ENCODE measurements around the gene USP6NL.
"Not testable (repeated sequence)": the region's sequence is repeated elsewhere in the genome, so short reads cannot be mapped to it uniquely, and the experiment has no call there.

Gene USP6NL

DNA sequence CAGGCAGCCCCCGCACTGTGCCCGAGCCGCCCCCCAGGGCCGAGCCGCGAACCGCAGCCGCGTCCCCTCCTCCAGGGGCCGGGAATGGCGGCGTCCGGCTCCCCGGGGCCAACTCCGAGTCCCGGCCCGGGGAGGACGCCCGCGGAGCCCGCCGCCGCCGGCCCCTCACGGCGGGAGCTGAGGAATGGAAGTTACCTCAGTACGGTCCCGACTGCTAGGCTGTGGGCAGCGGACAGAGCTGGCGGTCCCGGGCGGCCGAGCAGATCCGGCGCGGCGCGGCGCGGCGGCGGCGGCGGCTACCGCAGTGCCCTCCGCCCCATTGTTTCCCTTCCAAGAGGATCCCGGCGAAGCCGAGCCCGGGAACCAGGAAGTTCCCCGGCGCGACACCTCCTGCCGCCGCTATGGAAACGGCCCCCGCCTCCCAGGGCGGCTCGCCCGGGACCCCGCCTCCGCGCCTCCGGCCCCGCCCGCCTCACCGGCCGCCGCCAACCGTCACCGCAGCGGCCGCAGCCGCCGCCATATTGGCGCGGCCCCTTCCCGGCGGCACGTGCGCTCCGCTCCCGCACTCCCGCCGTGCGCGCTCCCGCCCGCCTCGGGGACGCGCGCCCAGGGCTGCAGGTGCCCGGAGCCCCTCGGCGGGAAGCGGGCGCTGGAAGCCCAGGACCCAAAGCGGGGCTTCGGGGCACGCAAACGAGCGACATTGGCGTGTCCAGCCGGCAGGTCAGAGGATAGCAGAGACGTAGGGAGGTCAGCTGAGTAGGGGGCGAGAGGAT is at the start of gene USP6NL:
Gene USP6NL (minus strand): TSS at position 403 of the 773 bp plus-strand sequence. CDS start 14,016 bp downstream, outside the sequence.
- DNase-seq: peak; percentile 66

DNA sequence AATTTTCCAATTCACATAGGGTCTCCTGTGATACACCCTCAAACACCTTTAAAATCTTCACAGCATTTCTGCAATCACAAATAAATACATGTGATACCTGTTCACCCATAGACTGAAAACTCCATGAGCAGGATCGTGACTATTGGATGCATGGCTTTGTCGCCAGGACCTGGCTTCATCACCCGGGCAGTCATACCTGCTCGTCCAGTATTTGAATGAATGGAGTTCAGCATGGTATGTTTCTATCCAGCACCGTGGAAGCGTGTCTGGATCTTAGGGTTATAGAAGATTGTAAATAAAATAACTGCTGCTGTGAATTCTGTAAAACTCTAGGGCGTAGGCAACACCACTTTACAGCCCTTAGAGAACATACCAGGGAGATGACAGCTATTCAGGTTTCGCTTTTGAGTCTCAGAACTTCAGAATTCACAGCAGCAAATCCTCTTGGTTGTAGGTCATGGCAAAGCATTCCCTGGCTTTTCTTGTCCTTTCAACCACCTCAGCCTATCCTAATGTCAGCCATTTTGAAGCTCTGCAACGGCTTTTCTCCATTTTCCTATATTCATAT is 47.4 kb upstream of the USP6NL start:
- DNase-seq: no peak

DNA sequence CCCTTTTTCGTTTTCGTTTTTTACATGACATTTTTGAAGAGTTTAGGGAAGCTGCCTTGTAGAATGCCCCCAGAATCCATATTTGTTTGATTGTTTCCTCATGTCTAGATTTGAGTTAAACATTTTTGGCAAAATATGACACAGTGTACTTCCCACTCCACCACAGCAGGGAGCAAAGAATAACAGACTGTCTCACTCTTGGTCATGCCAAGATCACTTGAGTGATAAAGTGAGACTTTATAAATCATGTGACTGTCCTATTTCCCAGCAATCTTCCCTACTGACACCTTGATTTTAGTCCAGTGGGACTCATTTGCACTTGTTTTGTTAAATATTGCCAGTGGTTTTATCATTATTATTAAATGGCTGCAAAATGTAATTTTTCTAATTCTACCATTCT is 44.4 kb upstream of the USP6NL start:
- DNase-seq: no peak

DNA sequence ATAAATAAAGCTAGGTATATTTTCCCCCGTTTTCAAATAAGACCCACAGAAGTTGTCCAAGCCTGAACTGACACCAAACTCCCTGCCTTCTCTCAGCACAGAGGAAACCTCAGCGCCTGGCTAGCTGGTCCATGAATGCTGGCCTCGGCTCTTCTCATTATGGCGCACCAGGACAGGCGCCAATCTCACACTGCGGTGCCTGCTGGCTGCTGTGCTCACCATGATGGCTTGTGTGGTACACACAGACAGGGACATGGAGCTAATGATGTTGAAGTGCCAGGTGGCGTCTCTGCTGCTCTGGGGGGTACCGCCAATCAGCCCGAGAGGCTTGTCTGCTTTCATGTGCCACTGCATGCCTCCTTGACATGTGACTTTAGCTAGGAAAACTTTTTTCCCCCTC is 43.2 kb upstream of the USP6NL start:
- no peak for DNase-seq

DNA sequence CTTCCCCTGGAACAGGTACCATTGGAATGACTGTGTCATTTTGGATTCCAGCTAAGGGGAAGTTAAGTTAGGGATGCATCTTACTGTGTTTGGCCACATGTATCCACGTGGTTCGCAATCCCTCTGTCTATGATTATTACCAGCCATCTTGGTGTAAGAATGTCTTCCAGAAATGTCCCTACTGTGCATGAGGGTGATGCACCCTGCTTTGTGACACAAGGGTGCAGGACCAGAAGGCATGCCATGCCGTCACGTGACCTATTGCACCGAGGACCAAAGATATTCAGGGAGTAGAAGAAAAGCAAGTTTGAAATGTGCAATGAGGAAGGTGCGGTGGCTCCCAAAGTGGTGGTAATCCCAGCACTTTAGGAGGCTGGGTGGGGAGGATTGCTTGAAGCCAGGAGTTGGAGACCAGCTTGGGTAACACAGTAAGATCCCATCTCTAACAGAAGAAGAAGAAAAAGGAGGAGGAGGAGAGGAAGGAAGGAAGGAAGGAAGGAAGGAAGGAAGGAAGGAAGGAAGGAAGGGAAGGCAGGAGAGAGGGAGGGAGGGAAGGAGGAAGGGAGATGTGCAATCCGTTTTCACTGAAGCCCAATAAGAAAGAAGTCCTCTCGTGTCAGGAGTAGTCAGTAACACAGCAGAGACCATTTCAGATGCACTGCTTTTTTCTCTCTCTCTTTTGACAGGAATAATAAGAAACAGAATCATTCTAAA is 42.5 kb upstream of the USP6NL start:
- no peak for DNase-seq

DNA sequence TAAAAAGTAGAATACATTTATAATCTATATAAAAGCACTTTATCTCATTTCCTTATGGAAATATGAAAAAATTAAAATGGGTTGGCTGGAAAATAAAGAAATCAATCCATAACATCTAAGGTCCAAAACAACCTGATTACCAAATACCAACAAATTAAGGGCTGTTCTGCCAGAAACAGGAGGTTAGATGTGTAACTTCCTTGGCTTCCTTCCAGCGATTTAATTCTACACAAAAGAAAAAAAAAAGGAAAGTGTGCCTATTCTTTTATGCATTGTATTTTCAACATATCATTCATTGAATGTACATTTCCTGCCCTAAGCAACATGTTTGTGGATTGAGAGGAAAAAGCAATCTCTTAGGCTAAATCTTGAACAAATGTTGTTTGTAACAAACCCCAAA is 36.2 kb upstream of the USP6NL start:
- DNase-seq: no peak

DNA sequence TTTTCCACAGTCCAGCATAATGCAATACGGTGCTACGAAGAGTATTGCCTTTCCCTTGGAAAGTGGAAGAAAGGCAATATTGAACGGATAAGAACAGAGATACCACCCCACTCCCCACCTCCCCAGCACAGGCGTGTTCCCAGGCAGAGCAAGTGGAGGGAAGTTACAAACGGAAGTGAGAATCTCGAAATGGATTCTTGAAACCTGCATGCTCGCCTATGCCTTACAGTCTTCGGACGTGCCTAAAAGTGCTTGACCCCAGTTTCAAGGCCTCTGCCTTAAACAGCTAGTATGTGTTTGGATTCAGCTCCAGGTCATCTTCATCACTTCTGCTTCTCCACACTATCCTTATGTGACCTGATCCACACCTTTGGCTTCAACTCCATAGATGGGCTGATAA is 35.0 kb upstream of the USP6NL start:
- DNase-seq: no peak

DNA sequence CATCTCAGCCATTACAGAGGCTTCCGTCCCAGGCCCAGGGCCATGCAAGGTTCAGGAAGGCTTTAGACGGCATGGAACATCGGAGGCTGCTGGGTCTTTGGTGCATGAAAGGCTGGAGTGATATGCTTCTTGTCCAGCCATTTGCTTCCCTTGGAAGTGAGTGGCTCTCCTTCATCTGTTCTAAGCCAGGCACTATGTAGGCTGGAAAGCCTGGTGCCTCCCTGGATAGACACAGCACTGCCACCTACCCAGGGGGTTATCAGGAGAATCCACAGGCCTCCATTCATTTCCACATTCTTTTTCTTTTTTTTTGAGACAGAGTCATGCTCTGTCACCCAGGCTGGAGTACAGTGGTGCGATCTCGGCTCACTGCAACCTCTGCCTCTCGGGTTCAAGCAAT is 31.6 kb upstream of the USP6NL start:
- no peak for DNase-seq

DNA sequence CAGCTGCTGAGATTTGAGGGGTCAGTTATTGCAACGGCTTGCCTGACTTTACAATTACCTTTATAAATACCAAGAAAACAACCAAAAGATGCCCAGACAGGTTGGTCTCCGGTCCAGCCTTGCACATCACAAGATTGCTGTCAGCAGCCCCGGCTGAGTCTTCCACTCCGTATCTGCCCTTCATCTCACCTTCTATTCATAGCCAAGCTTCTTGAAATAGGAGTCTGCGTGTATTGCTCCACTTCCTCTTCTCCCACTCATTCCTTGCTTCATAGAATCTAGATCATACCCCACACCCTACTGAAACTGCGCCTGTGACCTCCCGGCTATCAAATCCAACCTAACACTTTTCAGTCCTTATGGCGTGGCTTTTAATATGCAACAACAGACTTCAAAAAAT is 31.1 kb upstream of the USP6NL start:
- no peak for DNase-seq

DNA sequence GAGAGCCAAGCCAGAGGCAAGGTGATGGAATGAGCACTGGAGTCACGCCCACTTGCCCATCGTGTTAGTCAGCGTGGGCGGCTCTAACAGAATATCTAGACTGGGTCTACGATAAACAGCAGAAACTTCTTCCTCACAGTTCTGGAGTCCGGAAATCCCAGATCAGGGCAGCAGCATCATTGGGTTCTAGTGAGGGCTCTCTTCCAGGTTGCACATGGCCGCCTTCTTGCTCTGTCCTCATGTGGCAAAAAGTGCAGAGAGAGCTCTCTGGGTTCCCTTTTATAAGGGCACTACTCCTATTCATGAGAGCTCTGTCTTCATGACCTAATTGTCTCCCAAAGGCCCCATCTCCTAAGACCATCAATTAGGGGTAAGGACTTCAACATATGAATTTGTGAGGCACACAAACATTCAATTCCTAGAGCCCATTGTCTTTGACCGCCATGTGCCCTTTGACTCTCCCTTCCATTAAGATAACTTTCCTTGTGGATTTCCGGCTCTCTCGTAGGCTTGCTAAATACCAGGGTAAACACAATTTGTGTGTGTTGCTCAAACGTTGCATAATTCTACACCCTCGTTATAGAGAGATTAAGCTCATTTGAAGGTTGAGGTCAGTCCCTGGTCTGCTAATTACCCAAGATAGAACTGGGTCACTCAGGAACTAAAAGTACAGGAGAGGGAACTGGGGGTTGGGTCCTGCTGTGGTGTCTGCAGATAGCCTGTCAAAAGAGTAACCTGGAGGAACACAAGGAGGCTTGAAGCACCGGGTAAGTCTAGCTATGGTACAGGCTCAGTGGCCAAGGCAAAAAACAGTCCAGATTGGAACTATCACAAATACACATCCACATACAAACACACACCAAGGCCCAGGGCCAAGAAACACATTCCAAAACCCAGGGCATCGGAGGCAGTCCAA is 28.7 kb upstream of the USP6NL start:
- DNase-seq: no peak

DNA sequence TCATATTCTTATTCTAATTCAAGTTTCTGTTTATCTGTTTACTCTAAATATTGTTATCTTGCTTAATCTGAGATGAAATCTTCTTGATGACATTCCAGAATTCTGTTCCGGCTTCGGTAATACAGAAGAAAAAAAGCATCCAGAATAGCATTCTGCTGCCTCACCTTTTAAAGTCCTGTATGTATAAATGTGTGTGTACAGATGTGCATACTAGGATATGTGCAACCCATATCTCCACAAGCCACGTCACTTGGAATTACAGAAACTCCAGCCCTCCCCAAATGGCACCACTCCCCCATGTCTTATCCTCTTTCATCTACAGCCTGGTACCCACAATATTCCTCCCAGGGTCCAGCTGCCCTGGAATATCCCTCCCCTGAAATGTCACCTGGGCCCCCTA is 27.9 kb upstream of the USP6NL start:
- no peak for DNase-seq

DNA sequence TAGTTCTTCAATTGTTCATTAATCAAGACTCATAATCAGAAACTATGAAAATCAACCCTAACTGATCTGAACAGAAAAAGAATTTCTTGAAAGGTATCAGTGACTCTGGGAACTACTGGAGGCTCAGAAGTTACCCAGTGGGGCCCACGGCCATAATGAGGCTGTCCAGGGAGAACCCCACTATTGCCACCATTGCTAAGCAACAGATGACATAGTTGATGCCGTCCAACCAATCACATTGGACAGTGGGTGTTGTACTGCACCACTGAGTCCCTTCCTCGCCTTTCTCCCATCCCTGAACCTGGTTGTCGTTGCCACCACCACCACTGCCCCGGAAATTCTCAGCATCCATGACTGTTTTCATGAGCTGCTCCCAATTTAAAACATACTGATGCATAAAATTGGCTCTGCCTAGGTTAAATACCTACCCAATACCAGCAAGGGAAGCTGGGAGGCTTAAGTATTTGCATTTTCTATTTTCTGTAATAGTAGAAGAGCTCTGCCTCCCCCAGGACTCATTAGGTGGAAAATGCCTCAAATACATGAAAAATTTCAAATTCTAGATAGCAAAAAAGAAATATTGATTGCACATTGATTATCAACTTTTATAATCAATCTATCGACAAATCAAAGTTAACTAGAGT is 26.7 kb upstream of the USP6NL start:
- DNase-seq: no peak

DNA sequence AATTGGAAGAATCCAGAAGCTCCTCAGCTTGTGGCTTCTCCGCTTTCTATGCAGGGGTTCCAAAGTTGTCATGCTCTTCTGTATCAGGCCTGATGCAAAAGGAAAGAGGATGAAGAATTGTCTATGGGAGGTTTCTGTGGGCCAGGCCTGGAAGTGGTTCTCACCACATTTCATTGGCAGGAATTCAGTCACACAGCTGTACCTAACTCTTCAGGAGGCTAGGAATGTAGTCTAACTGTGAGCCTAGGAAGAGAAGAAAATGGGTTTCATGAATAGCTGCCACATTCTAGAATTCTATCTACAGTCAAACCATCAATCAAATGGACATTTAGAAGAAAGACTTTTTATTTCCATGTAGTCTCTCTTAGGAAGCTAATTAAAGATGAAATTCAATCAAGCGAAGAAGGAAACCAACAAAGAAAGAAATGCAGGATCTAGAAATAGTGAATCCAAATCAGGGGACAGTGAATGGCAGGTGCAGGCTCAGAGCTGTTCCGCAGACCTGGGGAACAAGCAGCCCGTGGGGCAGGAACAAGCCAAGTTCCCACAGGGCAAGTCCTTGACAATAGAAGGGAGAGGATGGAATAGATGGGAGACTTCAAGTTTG is 25.4 kb upstream of the USP6NL start:
- DNase-seq: no peak

DNA sequence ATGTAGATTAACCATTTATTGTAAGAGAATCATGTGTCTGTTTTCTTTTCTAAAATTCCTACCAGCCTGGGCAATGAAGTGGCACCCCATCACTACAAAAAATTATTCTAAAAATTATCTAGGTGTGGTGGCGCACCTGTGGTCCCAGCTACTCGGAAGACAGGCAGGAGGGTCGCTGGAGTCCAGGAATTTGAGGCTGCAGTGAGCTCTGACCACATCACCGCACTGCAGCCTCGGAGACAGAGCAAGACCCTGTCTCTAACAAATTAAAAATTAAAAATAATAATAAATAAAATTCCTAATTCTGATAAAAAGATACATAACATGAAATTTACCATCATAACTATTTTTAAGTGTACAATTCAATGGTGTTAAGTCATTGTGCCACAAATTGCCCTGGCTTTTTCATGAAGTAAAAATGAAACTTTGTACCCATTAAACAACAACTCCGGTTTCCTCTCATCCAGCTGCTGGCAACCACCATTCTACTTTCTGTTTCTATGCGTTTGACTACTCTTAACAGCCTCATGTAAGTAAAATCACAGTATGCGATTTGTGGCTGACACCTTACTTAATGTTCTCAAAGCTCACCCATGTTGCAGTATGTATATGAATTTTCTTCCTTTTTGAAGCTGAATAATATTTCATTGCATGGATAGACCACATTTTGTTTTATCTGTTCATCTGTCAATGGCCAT is 20.6 kb upstream of the USP6NL start:
- DNase-seq: no peak

DNA sequence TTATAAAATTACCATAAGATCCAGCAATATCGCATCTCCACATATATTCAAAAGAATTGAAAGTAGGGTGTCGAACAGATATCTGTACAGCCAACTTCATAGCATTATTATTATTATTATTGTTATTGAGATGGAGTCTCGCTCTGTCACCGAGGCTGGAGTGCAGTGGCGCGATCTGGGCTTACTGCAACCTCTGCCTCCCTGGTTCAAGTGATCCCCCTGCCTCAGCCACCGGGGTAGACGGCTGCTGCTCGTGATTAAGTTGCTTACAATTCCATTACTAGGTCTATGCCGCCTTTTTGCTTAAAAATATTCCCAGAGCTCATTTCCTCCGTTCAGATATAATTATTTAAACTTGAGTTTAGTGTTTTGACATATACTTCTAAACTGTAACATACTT is 19.8 kb upstream of the USP6NL start:
- DNase-seq: no peak

DNA sequence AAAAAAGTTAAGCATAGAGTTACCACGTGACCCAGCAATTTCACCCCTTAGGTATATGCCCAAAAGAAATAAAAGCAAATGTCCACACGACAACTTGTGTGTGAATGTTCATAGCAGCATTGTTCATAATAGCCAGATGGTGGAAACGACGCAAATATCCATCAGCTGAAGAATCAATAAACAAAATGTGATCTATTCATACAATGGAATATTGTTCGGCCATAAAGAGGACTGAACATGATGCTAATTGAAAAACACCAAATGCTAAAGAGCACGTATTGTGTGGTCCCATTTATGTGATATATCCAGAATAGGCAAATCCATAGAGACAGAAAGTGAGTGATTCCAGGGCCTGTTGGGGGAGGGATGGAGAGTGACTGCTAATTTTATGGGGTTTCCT is 18.3 kb upstream of the USP6NL start:
- no peak for DNase-seq

DNA sequence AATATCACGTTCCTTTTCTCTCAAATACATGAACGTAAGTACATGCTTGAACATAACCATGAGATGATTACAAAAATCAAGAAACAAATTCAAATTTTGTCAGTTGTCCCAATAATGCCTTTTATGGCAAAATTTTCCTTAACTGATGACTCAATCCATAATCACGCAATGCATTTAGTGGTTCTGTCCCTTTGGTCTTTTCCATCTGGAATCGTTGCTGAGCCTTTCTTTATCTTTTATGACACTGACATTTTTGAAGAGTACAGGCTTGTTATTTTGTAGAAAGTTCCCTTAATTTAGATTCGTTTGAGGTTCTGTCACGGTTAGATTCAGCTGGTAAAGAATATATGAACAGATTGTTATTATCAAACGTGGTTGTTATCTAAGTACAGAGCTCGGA is 16.5 kb upstream of the USP6NL start:
- not testable (repeated sequence) for DNase-seq

DNA sequence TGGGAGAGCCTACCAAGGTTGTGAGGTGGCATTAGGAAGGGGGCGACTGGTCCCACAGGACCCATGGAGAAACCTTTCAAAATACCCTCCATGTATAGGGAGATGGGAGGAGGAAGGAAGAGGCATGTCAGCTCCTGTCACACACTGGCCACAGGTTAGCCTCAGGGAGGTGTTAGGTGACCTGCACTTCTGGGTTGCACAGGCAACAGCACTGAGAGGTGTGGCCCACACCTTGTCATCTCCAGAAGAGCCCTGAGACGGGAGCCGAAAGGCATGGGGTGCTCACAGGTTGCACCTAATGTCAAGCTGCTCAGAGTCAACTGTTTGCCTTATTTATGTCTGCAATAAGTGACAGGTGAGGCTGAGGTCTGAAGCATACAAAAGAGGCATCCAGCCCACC is 14.6 kb upstream of the USP6NL start:
- DNase-seq: no peak

DNA sequence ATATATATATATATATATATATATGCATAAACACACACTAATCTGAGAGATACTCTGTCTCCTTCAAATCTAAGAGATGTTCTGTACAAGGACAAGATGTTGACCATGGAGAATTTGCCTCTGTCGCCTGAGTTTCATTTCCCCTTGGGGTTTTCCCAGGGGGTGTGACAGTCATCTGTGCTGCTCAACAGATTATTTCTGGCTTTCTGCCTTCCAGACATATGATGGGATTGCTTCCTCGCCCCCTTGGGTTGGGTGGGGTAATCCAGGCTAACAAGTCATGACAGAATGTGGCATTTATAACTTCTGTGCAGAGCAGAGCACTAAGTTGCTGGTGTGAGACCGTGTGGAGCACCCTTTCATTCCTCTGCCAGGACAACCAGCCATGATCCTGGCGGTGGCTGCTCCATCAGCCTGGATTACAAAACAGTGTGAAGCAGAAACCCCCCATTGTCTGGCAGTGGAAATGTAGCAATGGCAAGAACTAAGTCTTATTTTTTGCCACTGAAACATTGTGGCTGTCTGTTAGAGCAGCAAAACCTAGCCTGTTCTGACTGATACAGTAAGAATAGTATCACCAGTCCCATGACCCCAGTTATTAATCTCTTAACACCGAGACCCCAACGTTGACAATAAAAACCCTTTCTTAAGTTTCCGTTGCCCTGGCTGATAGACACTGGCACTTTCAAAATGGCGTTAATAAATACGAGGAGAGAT is 13.7 kb upstream of the USP6NL start:
- no peak for DNase-seq

DNA sequence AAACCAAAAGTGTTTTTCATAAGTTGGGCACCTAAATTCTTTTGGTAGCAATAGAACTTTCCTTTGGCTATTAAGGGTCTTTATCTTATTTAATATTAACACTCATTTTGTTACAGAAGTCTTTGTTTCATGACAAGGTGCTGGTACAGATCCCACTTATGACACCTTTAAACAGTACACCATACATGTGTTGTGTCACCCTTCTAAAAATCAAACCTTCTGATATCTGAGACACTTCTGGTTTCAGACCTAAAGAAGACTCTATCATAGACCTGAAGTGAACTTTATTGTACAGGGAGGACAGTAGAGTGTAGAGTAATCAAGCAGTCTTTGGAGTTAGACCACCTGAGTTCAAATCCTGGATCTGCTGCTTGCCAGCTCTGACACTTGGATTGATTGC is 5.8 kb upstream of the USP6NL start:
- DNase-seq: no peak

DNA sequence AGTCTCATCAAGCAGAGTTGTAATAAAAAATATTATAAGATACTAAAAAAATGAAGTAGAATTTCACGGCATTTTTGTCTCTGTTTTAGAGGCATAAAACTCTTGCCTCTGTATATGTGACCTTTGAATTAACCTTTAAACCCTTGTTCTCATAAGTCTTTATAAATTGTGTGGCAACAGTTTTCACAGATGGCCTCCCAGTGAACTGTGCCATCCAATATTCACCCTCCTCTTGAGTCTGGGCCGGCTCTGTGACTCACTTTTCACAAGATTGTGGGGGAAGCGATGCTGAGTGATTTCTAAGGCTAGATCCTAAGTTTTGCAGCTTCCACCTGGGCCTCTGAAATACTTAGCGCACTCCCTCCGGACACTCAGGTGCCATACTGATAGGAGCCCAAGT is 4.6 kb upstream of the USP6NL start:
- no peak for DNase-seq

Data from NCI-H526 treated with DMSO at 0.1 percent for 48 hours (cell line).